ENCODE measurements around the gene FXYD6.

FXYD6 gene

GRCh38 chr11:117915672-117916235 is 39.3 kb upstream of the FXYD6 start:
- no peak overlapping the region for H3K4me3 ChIP-seq (replicated peaks; ENCODE audit: low read depth, low read length)
- no peak for TF ChIP-seq CTCF (IDR thresholded peaks at IDR 0.05; ENCODE audit: low read depth, low read length, missing control alignments)
- no peak for DNase-seq (ENCODE audit: extremely low read depth, low read depth)

GRCh38 chr11:117914991-117915618 is 38.6 kb upstream of the FXYD6 start:
- no peak overlapping the region for H3K4me3 ChIP-seq (replicated peaks; ENCODE audit: low read depth, low read length)
- DNase-seq (ENCODE audit: extremely low read depth, low read depth): no peak
- no peak for TF ChIP-seq CTCF (IDR thresholded peaks at IDR 0.05; ENCODE audit: low read depth, low read length, missing control alignments)

- TF ChIP-seq CTCF (IDR thresholded peaks at IDR 0.05; ENCODE audit: low read depth, low read length, missing control alignments): no peak
- no peak for DNase-seq (ENCODE audit: extremely low read depth, low read depth)
- H3K4me3 ChIP-seq (replicated peaks; ENCODE audit: low read depth, low read length): no peak overlapping the region
Measured at GRCh38 chr11:117914398-117914761, 37.9 kb upstream of the FXYD6 start.

GRCh38 chr11:117913736-117914397 is 37.4 kb upstream of the FXYD6 start:
- no peak overlapping the region for H3K4me3 ChIP-seq (replicated peaks; ENCODE audit: low read depth, low read length)
- no peak for TF ChIP-seq CTCF (IDR thresholded peaks at IDR 0.05; ENCODE audit: low read depth, low read length, missing control alignments)
- DNase-seq (ENCODE audit: extremely low read depth, low read depth): no peak

- no peak for TF ChIP-seq CTCF (IDR thresholded peaks at IDR 0.05; ENCODE audit: low read depth, low read length, missing control alignments)
- no peak for DNase-seq (ENCODE audit: extremely low read depth, low read depth)
- no peak overlapping the region for H3K4me3 ChIP-seq (replicated peaks; ENCODE audit: low read depth, low read length)
Measured at GRCh38 chr11:117912497-117912896, 36.0 kb upstream of the FXYD6 start.

- DNase-seq (ENCODE audit: extremely low read depth, low read depth): no peak
- no peak for TF ChIP-seq CTCF (IDR thresholded peaks at IDR 0.05; ENCODE audit: low read depth, low read length, missing control alignments)
- H3K4me3 ChIP-seq (replicated peaks; ENCODE audit: low read depth, low read length): no peak overlapping the region
Measured at GRCh38 chr11:117911694-117912093, 35.2 kb upstream of the FXYD6 start.

Measured in HFF-Myc (cell line).